GM18868 (cell line): ENCODE data around the gene PTTG1IP2.

Source experiments
- ATAC-seq: cut with Tn5 transposase; IDR thresholded peaks from one replicate; pipeline ENCODE4 v1.9.1; 2021; ENCODE audit warnings: mild to moderate bottlenecking, moderate library complexity; ENCODE audit not compliant: unreplicated experiment

Gene PTTG1IP2

DNA sequence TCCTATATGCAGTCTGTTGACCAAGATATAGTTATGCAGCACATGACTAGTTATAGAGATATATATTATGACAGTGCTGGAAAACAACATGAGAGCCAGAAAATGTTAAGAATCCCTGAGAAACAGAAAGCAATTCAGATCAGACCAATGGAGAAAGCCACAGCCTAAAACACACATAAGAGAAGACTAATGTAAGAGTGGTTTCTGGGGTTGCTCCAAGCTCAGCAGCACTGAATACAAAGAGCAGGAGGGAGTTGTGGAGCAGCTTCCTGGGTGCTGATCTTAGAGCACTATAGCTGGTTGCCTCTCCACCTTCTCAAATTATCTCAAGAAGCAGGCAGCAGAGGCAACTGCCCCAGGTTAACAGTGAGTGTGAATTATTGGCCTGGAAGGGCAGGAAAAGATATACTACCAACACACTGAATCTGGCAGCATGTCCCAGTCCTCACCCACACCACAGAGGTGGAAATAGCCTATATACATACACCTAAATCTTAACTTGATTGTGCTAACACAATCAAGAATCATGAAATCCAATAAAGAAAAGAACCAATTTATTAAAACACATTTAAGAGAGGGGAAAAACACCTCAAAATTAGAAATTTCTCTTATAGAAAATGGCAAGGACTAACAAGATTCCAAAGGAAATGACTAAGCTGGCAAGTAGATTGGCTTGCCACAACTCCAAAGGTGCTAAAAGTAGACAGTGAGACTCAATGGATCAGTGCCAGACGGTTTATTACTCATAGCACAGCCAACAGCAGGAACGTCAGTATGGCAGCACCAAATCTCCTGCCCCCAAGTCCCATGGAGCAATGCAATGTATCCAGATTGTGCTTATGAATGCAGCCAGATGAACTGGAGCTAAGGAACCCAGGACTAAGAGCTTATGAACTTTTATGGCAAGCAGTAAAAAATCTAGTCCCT lies 5.1 kb downstream of the PTTG1IP2 start:
- no peak for ATAC-seq

DNA sequence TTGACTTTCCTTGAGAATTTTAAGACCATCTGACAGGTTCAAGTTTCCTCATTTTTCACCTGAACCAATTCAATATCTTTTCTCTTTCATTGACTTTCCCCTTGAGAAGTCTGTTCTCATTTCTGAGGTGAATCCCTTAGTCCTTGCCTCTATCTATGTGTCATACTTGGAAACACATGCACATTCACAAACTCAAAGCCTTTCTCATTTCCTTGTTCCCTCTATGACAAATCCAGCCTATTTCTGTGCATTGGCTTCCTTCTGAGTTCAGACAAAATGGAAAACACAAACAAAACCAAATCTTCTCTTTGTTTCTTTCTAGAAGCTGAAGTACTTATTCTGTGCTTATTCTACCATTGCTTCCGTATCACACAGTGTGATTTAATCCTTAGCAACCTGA lies 13.8 kb downstream of the PTTG1IP2 start:
- no peak for ATAC-seq

DNA sequence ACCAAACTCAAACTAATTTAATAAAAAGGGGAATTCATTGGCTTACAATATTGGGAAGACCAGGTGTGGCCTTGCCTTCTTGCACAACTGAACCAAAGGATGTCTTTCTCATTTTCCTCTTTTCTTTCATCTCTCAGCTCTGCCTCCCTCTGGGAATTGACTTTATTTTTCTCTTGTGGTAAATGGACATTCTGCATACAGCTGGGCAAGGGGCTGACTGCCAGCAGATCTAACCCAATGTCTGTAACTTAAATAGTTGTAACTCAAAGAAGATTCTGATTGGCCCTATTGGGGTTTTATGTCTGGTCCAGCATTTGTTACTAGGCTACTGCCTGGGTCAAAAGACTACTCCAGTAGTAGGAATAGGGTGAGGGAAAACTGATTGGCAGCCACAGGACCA lies 15.3 kb downstream of the PTTG1IP2 start:
- no peak for ATAC-seq

DNA sequence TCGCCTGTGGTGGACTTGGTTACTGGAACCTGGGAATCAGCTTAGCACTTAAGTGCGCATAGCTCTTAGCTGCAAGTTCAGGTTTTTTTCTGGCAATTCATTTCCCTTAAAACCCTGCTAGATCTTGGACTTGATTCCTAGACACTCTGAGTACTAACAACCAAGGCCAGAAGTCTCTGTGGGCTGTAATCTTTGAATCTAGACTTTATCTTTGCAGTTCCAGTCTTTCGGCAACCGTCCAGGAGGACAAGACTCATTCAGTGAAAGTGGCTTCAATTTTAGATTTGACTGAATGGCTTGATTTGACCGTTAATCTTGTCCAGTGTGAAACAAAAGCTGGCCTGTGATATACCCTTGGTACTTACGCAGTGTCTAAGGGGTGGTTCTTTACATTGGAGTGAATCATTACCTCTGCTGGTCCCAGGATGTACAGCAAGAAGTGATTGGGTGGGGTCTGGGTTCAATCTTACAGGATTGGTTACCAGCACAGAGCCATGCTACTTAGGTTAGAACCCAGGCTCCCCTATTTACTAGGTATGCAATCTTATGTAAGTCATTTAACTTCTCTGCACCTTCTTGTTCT lies 16.4 kb downstream of the PTTG1IP2 start:
- ATAC-seq = no peak

DNA sequence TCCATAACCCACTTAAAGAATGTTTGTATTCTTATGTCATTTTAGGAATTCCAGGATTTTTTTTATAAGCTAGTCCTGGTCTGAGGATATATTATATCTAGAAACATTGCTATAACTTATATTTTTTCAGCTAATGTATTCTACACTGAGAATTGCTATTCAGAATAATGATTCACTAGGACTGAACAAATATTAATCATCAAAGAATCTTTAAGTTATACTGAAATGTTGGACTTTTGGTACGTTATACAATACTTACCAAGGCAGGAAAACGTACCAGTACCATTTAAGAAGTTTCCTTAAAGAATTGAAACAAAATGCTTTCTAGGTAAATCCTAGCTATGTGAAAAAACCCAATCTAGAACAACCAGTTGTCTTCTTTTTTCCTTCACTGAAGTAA lies 18.4 kb downstream of the PTTG1IP2 start:
- ATAC-seq = no peak

DNA sequence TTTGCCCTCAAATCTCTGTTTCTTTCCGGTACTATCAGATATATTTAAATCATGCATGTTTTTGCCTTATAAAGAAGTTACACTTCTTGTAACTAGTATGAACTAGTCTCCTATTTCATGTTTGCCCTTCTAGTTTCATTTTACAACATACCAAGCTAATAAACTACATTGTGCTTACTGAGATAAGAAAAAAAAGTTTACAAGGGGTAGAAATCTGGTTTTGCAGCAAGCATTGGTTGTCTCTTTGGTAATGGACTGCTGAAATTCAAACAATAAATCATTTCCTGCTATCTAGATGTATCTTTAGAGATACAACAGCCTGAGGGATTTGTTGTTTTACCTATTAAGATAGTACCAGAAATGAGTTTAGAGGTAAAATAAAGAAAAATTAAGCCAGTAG lies 18.8 kb downstream of the PTTG1IP2 start:
- no peak for ATAC-seq

- no peak for ATAC-seq
Measured at GRCh38 chr7:90492250-90492649, 22.8 kb downstream of the PTTG1IP2 start.

DNA sequence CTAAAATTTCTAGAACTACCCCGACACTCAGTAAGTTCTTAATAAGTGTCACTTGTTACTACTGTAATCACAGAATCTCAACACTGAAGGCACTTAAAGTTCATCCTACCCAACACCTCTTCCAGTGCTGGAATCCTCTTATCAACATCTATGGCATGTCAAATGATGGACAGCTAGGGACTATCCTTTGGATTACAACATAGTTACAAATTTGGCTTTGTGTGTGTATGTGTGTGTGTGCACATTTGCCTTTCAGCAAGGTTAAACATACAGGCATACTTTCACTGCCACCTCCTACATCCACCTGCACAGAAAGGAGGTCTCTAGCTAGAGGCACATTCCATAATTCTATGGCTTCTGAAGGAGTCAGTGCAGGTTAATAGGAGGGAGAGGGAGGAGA lies 25.8 kb downstream of the PTTG1IP2 start:
- no peak for ATAC-seq

- ATAC-seq = no peak
Measured at GRCh38 chr7:90502539-90502938, 33.1 kb downstream of the PTTG1IP2 start.

GRCh38 chr7:90503367-90503766 lies 33.9 kb downstream of the PTTG1IP2 start:
- no peak for ATAC-seq

- ATAC-seq = no peak
Measured at GRCh38 chr7:90507692-90508091, 38.3 kb downstream of the PTTG1IP2 start.

DNA sequence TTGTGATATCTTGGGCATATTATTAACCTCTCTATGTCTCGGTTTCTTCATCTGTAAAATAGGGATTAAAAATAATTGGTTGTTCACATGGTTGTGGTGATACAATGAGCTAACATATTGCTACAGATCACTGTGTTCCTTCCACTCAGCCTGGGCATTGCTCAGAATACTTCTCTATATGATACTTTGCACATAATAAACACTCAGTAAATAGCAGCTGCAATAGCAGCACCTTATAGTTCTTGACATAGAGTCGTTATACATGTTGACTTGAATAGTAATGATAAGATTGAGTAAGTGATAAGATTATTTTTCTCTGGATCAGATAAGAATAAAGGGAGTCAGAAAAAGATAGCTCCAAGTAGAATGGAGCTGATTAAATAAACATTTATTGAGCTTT lies 42.3 kb downstream of the PTTG1IP2 start:
- no peak for ATAC-seq

DNA sequence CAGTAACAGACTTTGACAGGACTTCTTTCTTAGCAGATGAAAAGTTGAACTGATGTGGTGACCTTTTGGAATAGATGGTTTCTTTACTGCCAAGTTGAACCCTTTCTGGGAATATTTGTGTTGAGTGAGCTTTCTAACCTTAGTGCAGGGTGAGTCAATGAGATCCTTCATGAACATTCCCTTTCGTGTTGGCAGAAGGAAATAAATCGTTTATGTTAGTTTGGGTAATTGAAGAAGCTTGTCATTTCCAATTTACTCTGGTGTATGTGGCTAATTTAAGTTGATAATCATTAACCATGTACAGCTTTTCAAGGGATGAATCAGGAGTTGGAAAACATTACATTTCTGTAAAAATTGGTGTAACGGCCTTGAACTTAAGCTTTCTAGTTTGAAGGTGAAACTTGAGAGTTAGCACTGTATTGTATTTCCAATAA lies 43.4 kb downstream of the PTTG1IP2 start:
- ATAC-seq = no peak

DNA sequence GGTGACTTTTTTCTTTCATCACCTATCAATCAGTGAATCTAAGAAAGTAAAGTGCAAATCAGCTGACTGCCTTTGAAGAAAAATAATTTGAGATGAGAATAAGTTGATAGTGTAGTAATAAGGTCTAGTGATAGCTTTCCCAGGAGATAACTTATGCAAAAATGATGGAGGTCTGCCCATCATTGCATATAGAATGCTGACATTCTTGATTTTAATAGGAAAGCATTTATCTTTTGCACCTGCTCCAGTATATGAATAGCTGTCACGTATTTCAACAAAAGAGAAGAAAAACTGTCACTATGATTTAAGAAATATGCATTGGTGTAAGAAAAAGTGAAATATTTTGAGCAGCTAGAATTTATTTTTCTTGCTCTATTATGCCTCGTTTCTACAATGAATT lies 46.8 kb downstream of the PTTG1IP2 start:
- no peak for ATAC-seq

DNA sequence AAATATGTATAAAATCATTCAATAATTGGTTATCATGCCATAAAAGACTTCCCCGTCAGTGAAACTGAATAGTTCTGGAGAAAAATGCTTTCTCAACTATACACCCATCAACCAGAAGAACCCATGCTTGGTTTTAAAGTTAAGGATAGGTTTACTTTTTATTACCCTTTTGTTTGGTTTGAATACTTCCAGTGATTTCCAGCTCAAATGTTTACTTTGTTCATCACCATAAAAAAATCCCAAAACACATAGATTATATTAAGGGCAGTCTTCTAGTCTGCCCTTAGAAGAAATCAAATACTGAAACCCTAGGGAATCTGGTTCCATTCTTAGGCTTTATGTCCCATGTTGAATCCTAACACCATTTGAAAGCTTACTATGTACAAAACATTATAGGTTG lies 49.2 kb downstream of the PTTG1IP2 start:
- ATAC-seq = no peak

DNA sequence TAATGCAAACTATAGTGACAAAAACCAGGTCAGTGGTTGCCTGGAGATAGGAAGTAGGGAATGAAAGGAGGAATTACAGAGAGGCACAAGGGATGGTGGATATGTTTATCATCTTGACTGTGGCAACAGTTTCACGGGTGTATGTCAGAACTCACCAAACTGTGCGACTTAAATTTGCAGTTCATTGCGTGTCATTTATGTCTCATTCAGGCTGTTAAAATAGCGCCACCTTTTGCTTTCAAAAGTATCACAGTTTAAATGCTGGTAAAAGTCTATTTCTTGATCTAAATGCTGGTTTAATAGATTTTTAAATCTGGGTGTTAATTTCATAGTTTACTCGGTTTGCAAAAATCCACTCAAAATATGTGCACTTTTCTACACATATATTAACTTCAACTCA lies 51.0 kb downstream of the PTTG1IP2 start:
- no peak for ATAC-seq

GRCh38 chr7:90530263-90530662 lies 60.8 kb downstream of the PTTG1IP2 start:
- ATAC-seq = peak; percentile 38

- peak; percentile 67 for ATAC-seq
Measured at GRCh38 chr7:90532231-90532929, 62.9 kb downstream of the PTTG1IP2 start.

- ATAC-seq = peak; percentile 50
Measured at GRCh38 chr7:90536449-90536848, 67.0 kb downstream of the PTTG1IP2 start.

GRCh38 chr7:90538405-90538804 lies 69.0 kb downstream of the PTTG1IP2 start:
- no peak for ATAC-seq

- no peak for ATAC-seq
Measured at GRCh38 chr7:90540406-90540805, 71.0 kb downstream of the PTTG1IP2 start.

DNA sequence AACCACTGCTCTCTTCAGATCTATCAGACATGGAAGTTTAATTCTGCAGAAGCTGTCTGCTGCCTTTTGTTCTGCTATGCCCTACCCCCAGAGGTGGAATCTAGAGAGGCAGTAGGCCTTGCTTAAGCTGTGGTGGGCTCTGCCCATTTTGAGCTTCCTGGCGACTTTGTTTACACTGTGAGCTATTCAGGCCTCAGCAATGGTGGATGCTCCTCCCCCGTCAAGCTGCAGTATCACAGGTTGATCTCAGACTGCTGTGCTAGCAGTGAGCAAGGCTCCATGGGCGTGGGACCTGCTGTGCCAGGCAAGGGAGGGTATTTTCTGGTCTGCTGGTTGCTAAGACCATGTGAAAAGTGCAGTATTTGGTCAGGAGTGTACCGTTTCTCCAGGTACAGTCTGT lies 81.6 kb downstream of the PTTG1IP2 start:
- no peak for ATAC-seq
